ENCODE data around the gene FUZ.

Gene FUZ

GRCh38 chr19:49800771-49801170, 12.3 kb downstream of the FUZ start:
- no peak for TF ChIP-seq FOXP2 (optimal IDR thresholded peaks at IDR 0.05; ENCODE audit: borderline replicate concordance, extremely low read depth, extremely low read length, insufficient read depth)
- TF ChIP-seq TAF1 (IDR thresholded peaks at IDR 0.05; ENCODE audit: borderline replicate concordance, insufficient read depth, low read length), result no peak
- TF ChIP-seq POLR2AphosphoS5 (IDR thresholded peaks at IDR 0.05; ENCODE audit: low read depth, low read length), result no peak
- TF ChIP-seq REST (IDR thresholded peaks at IDR 0.05; ENCODE audit: insufficient read depth in 1 of 2, low read depth in 2 of 2, low read length in 2 of 2), result no peak
- TF ChIP-seq SIN3A (IDR thresholded peaks at IDR 0.05; ENCODE audit: borderline replicate concordance, insufficient read depth, low read length), result no peak

- TF ChIP-seq POLR2AphosphoS5 (IDR thresholded peaks at IDR 0.05; ENCODE audit: low read depth, low read length), result no peak
- no peak for TF ChIP-seq FOXP2 (optimal IDR thresholded peaks at IDR 0.05; ENCODE audit: borderline replicate concordance, extremely low read depth, extremely low read length, insufficient read depth)
- TF ChIP-seq REST (IDR thresholded peaks at IDR 0.05; ENCODE audit: insufficient read depth in 1 of 2, low read depth in 2 of 2, low read length in 2 of 2), result no peak
- TF ChIP-seq TAF1 (IDR thresholded peaks at IDR 0.05; ENCODE audit: borderline replicate concordance, insufficient read depth, low read length), result no peak
- no peak for TF ChIP-seq SIN3A (IDR thresholded peaks at IDR 0.05; ENCODE audit: borderline replicate concordance, insufficient read depth, low read length)
Measured at GRCh38 chr19:49799798-49800376, 13.2 kb downstream of the FUZ start.

DNA sequence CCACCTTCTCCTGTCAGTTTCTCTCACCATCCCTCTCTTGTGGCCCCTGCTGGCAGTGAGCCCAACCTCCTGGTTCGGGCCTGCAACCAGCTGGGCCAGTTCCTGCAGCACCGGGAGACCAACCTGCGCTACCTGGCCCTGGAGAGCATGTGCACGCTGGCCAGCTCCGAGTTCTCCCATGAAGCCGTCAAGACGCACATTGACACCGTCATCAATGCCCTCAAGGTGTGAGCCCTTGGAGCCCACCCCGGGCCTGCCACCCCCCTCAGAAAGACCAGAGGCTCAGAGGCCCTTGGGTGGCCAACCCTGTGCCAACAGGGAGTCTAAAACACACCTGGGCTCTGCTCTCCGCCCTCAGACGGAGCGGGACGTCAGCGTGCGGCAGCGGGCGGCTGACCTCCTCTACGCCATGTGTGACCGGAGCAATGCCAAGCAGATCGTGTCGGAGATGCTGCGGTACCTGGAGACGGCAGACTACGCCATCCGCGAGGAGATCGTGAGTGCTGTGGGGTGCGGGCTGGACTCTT, 13.8 kb downstream of the FUZ start:
- TF ChIP-seq FOXP2 (optimal IDR thresholded peaks at IDR 0.05; ENCODE audit: borderline replicate concordance, extremely low read depth, extremely low read length, insufficient read depth) (no peak), REST (IDR thresholded peaks at IDR 0.05; ENCODE audit: insufficient read depth in 1 of 2, low read depth in 2 of 2, low read length in 2 of 2) (no peak), SIN3A (IDR thresholded peaks at IDR 0.05; ENCODE audit: borderline replicate concordance, insufficient read depth, low read length) (no peak), TAF1 (IDR thresholded peaks at IDR 0.05; ENCODE audit: borderline replicate concordance, insufficient read depth, low read length) (no peak), POLR2AphosphoS5 (IDR thresholded peaks at IDR 0.05; ENCODE audit: low read depth, low read length) (no peak)

DNA sequence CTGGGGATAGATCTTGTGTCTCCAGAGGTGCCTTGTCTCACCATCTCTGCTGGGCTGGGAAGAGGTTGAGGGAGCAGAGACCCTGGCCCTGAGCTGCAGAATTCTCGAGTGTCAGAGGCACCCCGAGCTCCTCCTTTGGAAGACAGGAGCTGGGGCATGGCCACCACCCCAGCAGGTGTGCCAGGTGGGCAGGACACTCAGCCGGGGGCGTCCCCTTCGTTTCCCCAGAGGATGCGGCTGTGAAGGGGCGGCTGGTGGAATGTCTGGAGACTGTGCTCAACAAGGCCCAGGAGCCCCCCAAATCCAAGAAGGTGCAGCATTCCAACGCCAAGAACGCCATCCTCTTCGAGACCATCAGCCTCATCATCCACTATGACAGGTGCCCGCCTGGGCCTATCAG, 14.5 kb downstream of the FUZ start:
- TF ChIP-seq REST (IDR thresholded peaks at IDR 0.05; ENCODE audit: insufficient read depth in 1 of 2, low read depth in 2 of 2, low read length in 2 of 2) (no peak), FOXP2 (optimal IDR thresholded peaks at IDR 0.05; ENCODE audit: borderline replicate concordance, extremely low read depth, extremely low read length, insufficient read depth) (no peak), TAF1 (IDR thresholded peaks at IDR 0.05; ENCODE audit: borderline replicate concordance, insufficient read depth, low read length) (no peak), SIN3A (IDR thresholded peaks at IDR 0.05; ENCODE audit: borderline replicate concordance, insufficient read depth, low read length) (no peak), POLR2AphosphoS5 (IDR thresholded peaks at IDR 0.05; ENCODE audit: low read depth, low read length) (no peak)
